CD4-positive, alpha-beta memory T cell (primary cell): ENCODE data around the gene SMCO4. TPM values are rescaled to one million over a fixed set of nuclear protein-coding genes. Genes with fewer than 3 reads are reported as not detected.
A peak's percentile ranks its signal among the peaks of the same experiment; 100 is the strongest.

Experiments used
- CTCF ChIA-PET: fragments of 350-600 bp; sonication (Branson Sonifier 250); formaldehyde crosslinking; loops from one replicate; lab custom pipeline; 2021; ENCODE audit warnings: inconsistent platforms; ENCODE audit not compliant: partially characterized antibody; lab: Charles Lee
- POLR2A ChIA-PET: fragments of 350-600 bp; sonication (Branson Sonifier 250); formaldehyde crosslinking; loops from one replicate; lab custom pipeline; 2021; ENCODE audit not compliant: partially characterized antibody; lab: Charles Lee
- DNase-seq, 5 donors: peaks; one replicate each; pipeline versions ENCODE4 v3.0.0 to v3.0.0-alpha.2; 2020 to 2022; ENCODE audit warnings: mixed read lengths in 1 of 5
- H3K27ac ChIP-seq: one replicate; pipeline ENCODE4 v1.7.0; 2013; ENCODE audit warnings: low read depth, low read length
- H3K27me3 ChIP-seq: 2 replicates; pipeline ENCODE4 v1.7.0; 2013; ENCODE audit warnings: mild to moderate bottlenecking, low read length, moderate library complexity; ENCODE audit not compliant: insufficient read depth
- H3K36me3 ChIP-seq: 2 replicates; pipeline ENCODE4 v1.7.0; 2013; ENCODE audit warnings: mild to moderate bottlenecking, low read length, moderate library complexity; ENCODE audit not compliant: insufficient read depth
- H3K4me1 ChIP-seq: 2 replicates; pipeline ENCODE4 v1.7.0; 2013; ENCODE audit warnings: mild to moderate bottlenecking, low read length, moderate library complexity; ENCODE audit not compliant: insufficient read depth
- H3K4me3 ChIP-seq, 2 donors: one replicate each; pipeline ENCODE4 v1.7.0; 2013; ENCODE audit warnings: low read length in 2 of 2, mild to moderate bottlenecking in 1 of 2
- H3K9me3 ChIP-seq, 2 donors: one replicate each; pipeline ENCODE4 v1.7.0; 2013; ENCODE audit warnings: low read length in 2 of 2, control low read depth in 1 of 2; ENCODE audit not compliant: control insufficient read depth in 1 of 2
- H3K27ac Mint-ChIP-seq, 7 donors: one replicate each; pipeline ENCODE4 v1.8.0; 2020 to 2021; ENCODE audit warnings: mixed read lengths in 7 of 7, mild to moderate bottlenecking in 6 of 7, inconsistent platforms in 3 of 7, moderate library complexity in 3 of 7
- H3K27me3 Mint-ChIP-seq, 2 donors: one replicate each; pipeline ENCODE4 v1.8.0; 2020 to 2021; ENCODE audit warnings: mixed read lengths in 2 of 2
- H3K36me3 Mint-ChIP-seq, 2 donors: one replicate each; pipeline ENCODE4 v1.8.0; 2020 to 2021; ENCODE audit warnings: mixed read lengths in 2 of 2, inconsistent platforms in 1 of 2, mild to moderate bottlenecking in 1 of 2
- H3K4me1 Mint-ChIP-seq, 4 donors: one replicate each; pipeline ENCODE4 v1.8.0; 2020 to 2021; ENCODE audit warnings: mixed read lengths in 4 of 4, mild to moderate bottlenecking in 1 of 4
- H3K4me3 Mint-ChIP-seq, 8 donors: one replicate each; pipeline ENCODE4 v1.8.0; 2020 to 2021; ENCODE audit warnings: mixed read lengths in 8 of 8, mild to moderate bottlenecking in 7 of 8, moderate library complexity in 6 of 8, inconsistent platforms in 3 of 8
- H3K9me3 Mint-ChIP-seq, 8 donors: one replicate each; pipeline ENCODE4 v1.8.0; 2020 to 2021; ENCODE audit warnings: mixed read lengths in 8 of 8, mild to moderate bottlenecking in 5 of 8, inconsistent platforms in 3 of 8, moderate library complexity in 1 of 8
- intact Hi-C: fragments of 100-400 bp; cut with micrococcal nuclease; formaldehyde crosslinking; loops from one replicate; pipeline ENCODE4 v1.15.1; 2023
- polyA plus RNA-seq, 2 donors: library from polyadenylated mRNA; unstranded; fragments of 300-500 nt; fragmentation: Illumina TruSeq; gene quantifications; one replicate each; pipeline ENCODE4 v1.2.3, GENCODE V29; 2021
- total RNA-seq, 2 experiments: library from RNA; stranded (reverse); gene quantifications; one replicate each; pipeline ENCODE4 v1.2.3, GENCODE V29; 2021

The SMCO4 gene
- total and polyA plus RNA-seq, 4 experiments from 2014 or later, result 13.1 to 16.2 (median 14.6) TPM

DNA sequence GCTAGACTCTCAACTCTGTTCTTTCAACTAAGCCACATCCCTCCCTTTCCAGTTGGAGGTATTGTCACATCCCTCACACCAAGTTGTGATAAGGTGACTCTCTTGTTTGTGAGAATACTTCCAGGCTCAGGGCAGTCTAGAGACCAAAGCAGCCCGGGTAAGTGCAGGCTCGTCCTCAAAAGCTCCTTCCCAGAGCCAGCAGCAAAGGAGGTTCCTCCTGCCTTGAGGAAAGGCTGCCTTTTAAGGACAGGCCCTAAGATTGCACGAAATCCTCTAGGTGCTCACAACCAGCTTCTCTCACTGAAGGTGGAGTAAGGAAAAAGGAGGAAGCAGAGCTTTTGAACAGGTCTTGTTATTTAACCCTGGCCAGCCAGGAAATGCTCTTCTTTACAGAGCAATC is 53.4 kb downstream of the SMCO4 start:
- ChIA-PET CTCF (interaction anchor here (1.7 kb wide), 1 partner anchor 52 kb away, joined by 5 read pairs; no protein-coding TSS in a partner anchor), POLR2A (no interaction called here)
- H3K27ac Mint-ChIP-seq, result peak overlapping the region in 1 of 7 donors; percentile 38
- no peaks in the 10 kb centered on the region for H3K27me3 Mint-ChIP-seq
- DNase-seq, result no peak
- H3K27ac ChIP-seq, result no peak overlapping the region
- H3K36me3 ChIP-seq, result no peaks in the 10 kb centered on the region
- H3K4me3 ChIP-seq, result no peak overlapping the region
- no peaks in the 10 kb centered on the region for H3K4me1 ChIP-seq
- H3K9me3 Mint-ChIP-seq, result peaks cover 0 to 1% (median 0%) of the 10 kb centered on the region in 8 donors
- H3K27me3 ChIP-seq, result no peaks in the 10 kb centered on the region
- intact Hi-C loops, result no loop called here
- H3K4me3 Mint-ChIP-seq, result no peak overlapping the region
- peaks cover 0 to 7% (median 0%) of the 10 kb centered on the region in 4 donors for H3K4me1 Mint-ChIP-seq
- peaks cover 6 to 16% of the 10 kb centered on the region in 2 donors for H3K36me3 Mint-ChIP-seq
- no peaks in the 10 kb centered on the region for H3K9me3 ChIP-seq

DNA sequence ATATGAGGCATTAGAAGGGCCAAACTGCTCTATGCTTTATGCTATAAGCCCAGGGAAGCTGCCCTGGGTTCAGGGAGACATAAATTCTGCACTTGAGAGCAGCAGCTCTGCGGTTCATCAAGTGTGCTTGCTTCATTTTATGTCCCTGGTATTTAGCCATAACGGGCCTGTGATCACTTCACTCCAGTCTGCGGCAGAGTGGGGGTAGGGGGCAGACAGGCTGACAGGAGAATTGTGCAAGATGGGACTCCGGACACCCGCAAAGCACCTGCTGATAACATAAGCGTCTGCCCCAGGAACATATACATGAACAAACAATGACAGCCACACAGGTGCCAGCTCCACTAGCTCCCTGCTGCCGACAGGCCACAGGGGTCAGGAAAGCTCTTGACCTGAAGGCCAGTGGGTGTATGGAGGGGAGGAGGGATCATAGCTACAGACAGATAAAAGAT is 56.1 kb downstream of the SMCO4 start:
- no peaks in the 10 kb centered on the region for H3K4me1 ChIP-seq
- Mint-ChIP-seq H3K36me3 (peaks cover 4 to 7% of the 10 kb centered on the region in 2 donors), H3K9me3 (no peaks in the 10 kb centered on the region), H3K4me3 (no peak overlapping the region), H3K27ac (no peak overlapping the region), H3K4me1 (peaks cover 0 to 3% (median 0%) of the 10 kb centered on the region in 4 donors), H3K27me3 (no peaks in the 10 kb centered on the region)
- no peaks in the 10 kb centered on the region for H3K36me3 ChIP-seq
- no peak for DNase-seq
- no peak overlapping the region for H3K4me3 ChIP-seq
- H3K27ac ChIP-seq, result no peak overlapping the region
- no peaks in the 10 kb centered on the region for H3K27me3 ChIP-seq
- CTCF ChIA-PET, result no interaction called here
- no peaks in the 10 kb centered on the region for H3K9me3 ChIP-seq
- POLR2A ChIA-PET, result no interaction called here
- intact Hi-C loops, result no loop called here

DNA sequence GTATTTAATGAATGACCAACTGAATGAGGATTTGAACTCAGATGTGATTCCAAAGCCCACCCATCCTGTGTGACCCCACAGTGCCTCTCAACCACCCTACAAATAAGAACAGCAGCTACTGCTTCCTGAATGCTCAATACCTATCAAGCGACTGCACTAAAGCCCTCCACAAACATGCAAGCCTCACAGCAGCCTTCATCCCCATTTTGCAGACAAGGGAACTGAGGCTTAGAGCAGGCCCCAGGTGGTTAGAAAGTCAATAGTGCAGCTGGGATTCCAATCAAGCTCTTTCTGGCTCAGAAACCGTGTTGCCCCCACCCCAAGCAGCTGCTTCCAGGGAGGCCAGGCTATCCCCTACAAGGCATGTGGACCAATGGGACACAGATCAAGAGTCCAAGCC is 57.2 kb downstream of the SMCO4 start:
- DNase-seq, result no peak
- no peaks in the 10 kb centered on the region for H3K4me1 Mint-ChIP-seq
- H3K4me3 Mint-ChIP-seq, result no peak overlapping the region
- Histone ChIP-seq H3K4me3 (no peak overlapping the region), H3K4me1 (no peaks in the 10 kb centered on the region), H3K36me3 (no peaks in the 10 kb centered on the region), H3K27ac (no peak overlapping the region), H3K27me3 (no peaks in the 10 kb centered on the region), H3K9me3 (no peaks in the 10 kb centered on the region)
- no peak overlapping the region for H3K27ac Mint-ChIP-seq
- ChIA-PET POLR2A (no interaction called here), CTCF (interaction anchor here (1.2 kb wide), 1 partner anchor 13 kb away, joined by 3 read pairs; no protein-coding TSS in a partner anchor)
- no peaks in the 10 kb centered on the region for H3K27me3 Mint-ChIP-seq
- intact Hi-C loops, result no loop called here
- peaks cover 5 to 7% of the 10 kb centered on the region in 2 donors for H3K36me3 Mint-ChIP-seq
- no peaks in the 10 kb centered on the region for H3K9me3 Mint-ChIP-seq

DNA sequence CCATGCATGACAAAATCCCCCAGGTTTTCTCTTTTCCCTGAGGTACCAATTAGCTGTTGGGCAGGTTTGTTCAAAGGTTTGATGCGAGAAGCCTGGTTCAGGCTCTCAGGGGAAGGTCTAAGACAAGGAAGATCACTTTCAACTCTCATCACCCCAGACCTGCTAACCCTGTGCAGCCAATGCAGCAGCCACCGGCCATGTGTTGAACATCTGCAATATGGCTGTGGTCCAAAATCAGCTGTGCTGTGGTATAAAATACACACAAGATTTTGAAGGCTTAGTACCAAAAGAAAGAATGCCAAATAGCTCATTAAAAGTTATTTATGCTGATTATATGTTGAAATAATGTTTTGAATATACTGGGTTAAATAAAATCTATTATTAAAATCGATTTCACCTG is 58.5 kb downstream of the SMCO4 start:
- H3K4me3 ChIP-seq, result no peak overlapping the region
- H3K36me3 Mint-ChIP-seq, result peaks cover 5 to 9% of the 10 kb centered on the region in 2 donors
- H3K4me1 ChIP-seq, result no peaks in the 10 kb centered on the region
- H3K9me3 ChIP-seq, result no peaks in the 10 kb centered on the region
- intact Hi-C loops, result no loop called here
- H3K36me3 ChIP-seq, result no peaks in the 10 kb centered on the region
- no peak overlapping the region for H3K4me3 Mint-ChIP-seq
- H3K27me3 ChIP-seq, result no peaks in the 10 kb centered on the region
- no peaks in the 10 kb centered on the region for H3K9me3 Mint-ChIP-seq
- no peak overlapping the region for H3K27ac Mint-ChIP-seq
- POLR2A ChIA-PET, result no interaction called here
- H3K27ac ChIP-seq, result no peak overlapping the region
- DNase-seq, result no peak
- CTCF ChIA-PET, result interaction anchor here (0.9 to 1.2 kb wide), 2 partner anchors 12 to 58 kb away, joined by 3 read pairs; no protein-coding TSS in a partner anchor
- no peaks in the 10 kb centered on the region for H3K27me3 Mint-ChIP-seq
- H3K4me1 Mint-ChIP-seq, result no peaks in the 10 kb centered on the region

DNA sequence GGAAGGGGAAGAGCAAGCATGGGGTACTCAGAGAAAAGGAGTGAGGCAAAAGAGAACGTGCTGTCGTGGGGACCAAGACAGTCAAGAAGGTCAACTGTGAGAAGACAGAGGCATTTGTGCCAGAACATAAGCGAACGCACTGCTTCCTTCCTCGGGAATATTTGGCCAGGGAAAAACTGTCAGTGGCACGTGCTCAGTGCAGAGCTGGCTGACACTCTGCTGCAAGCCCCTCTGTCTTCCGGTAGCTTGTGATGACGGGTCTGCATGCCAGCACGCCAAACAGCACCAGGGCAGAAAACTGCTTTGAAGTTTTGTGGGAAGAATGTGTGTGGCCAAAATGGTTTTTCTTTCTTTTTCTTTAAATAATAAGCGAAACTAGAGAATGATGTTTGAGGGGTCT is 60.6 kb downstream of the SMCO4 start:
- ChIA-PET POLR2A (no interaction called here), CTCF (no interaction called here)
- Mint-ChIP-seq H3K36me3 (peaks cover 14 to 23% of the 10 kb centered on the region in 2 donors), H3K4me1 (no peaks in the 10 kb centered on the region), H3K27me3 (no peaks in the 10 kb centered on the region), H3K27ac (no peak overlapping the region), H3K9me3 (no peaks in the 10 kb centered on the region), H3K4me3 (no peak overlapping the region)
- Histone ChIP-seq H3K36me3 (no peaks in the 10 kb centered on the region), H3K4me3 (no peak overlapping the region), H3K9me3 (no peaks in the 10 kb centered on the region), H3K27ac (no peak overlapping the region), H3K27me3 (no peaks in the 10 kb centered on the region), H3K4me1 (no peaks in the 10 kb centered on the region)
- intact Hi-C loops, result no loop called here
- DNase-seq, result no peak

DNA sequence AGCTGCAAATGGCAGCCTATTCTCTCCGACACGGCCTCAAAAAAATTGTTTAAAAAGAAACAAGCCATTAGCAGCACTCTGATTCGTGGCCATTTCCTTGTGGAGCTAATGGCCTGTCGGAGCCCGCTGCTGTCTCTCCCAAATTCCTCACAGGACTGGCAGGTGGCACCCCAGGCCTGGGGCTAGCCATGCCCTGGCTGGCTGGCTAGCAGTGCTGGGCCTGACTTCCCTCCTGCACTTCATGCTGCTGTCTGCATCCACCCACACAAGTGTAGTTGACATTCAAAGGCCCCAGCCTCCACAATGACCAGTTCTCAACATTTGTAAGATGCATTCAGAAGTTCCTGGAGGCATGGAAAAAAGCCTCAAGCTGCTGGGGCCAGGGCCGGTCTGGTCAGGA is 61.5 kb downstream of the SMCO4 start:
- CTCF ChIA-PET, result interaction anchor here (1.0 kb wide), 1 partner anchor 59 kb away, joined by 3 read pairs; no protein-coding TSS in a partner anchor
- H3K27me3 Mint-ChIP-seq, result no peaks in the 10 kb centered on the region

DNA sequence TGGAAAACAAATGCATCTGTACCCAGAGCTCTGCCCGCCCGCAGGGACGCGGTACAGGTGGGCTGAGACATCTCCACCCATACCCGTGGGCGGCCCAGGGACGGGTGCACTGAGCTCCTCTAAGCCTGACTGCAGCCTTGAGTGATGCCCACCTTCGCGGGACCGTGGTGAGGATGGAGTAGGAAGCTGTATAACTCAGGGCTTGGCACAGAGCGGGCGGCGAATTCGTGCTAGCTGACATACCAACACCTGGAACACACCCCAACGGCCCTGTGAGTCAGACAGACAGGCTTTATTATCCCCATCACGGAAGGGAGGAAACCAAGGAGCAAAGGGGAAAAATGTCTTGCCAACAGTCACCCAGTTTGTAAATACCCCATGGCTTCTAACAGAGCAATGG is 61.9 kb downstream of the SMCO4 start:
- DNase-seq, result no peak
- ChIA-PET CTCF (interaction anchor here (1.0 kb wide), 1 partner anchor 60 kb away, joined by 3 read pairs; no protein-coding TSS in a partner anchor), POLR2A (no interaction called here)
- no peaks in the 10 kb centered on the region for H3K4me1 Mint-ChIP-seq
- H3K27me3 ChIP-seq, result no peaks in the 10 kb centered on the region
- peaks cover 20 to 25% of the 10 kb centered on the region in 2 donors for H3K36me3 Mint-ChIP-seq
- no peaks in the 10 kb centered on the region for H3K27me3 Mint-ChIP-seq
- H3K4me3 ChIP-seq, result no peak overlapping the region
- H3K27ac Mint-ChIP-seq, result no peak overlapping the region
- H3K9me3 Mint-ChIP-seq, result no peaks in the 10 kb centered on the region
- H3K36me3 ChIP-seq, result no peaks in the 10 kb centered on the region
- H3K9me3 ChIP-seq, result no peaks in the 10 kb centered on the region
- no peak overlapping the region for H3K4me3 Mint-ChIP-seq
- no peak overlapping the region for H3K27ac ChIP-seq
- intact Hi-C loops, result no loop called here
- H3K4me1 ChIP-seq, result no peaks in the 10 kb centered on the region

More for the DNA sequence above, 61.5 kb downstream of the SMCO4 start:
- intact Hi-C loops, result no loop called here
- Mint-ChIP-seq H3K4me3 (no peak overlapping the region), H3K4me1 (no peaks in the 10 kb centered on the region), H3K36me3 (peaks cover 16 to 23% of the 10 kb centered on the region in 2 donors), H3K9me3 (no peaks in the 10 kb centered on the region), H3K27ac (no peak overlapping the region)
- no peaks in the 10 kb centered on the region for H3K4me1 ChIP-seq
- no peaks in the 10 kb centered on the region for H3K27me3 ChIP-seq
- DNase-seq, result no peak
- H3K36me3 ChIP-seq, result no peaks in the 10 kb centered on the region
- H3K27ac ChIP-seq, result no peak overlapping the region
- H3K4me3 ChIP-seq, result no peak overlapping the region
- POLR2A ChIA-PET, result no interaction called here
- H3K9me3 ChIP-seq, result no peaks in the 10 kb centered on the region
